ENCODE results near the gene COA1.
"Not testable (repeated sequence)": the region's sequence is repeated elsewhere in the genome, so short reads cannot be mapped to it uniquely, and the experiment has no call there.

The COA1 gene

DNA sequence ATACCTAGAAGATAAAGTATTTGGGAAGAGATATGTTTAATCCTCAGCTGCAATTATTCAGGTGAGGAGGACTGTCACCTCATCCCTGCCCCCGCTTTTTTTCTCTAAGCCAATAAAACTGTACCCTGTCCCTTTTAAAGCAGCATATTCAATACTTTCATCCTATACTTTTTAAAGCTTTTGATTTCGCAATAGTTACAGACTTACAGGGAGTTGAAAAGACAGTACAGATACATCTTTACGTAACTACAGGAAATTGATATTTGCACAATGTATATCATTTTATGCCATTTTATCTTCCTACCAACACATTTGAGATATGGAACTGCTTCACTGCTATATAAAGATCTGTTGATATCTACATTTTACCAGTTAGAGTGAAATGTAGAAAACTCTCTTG lies 98.8 kb downstream of the COA1 start:
- no peak overlapping the region for H3K9ac ChIP-seq (ENCODE audit: low read length)
- H3K36me3 ChIP-seq (ENCODE audit: control insufficient read depth, low read depth, low read length), result peaks cover 44% of the 10 kb centered on the region
- H3K9me3 ChIP-seq (ENCODE audit: control insufficient read depth, low read depth, low read length), result no peaks in the 10 kb centered on the region
- no peak overlapping the region for H3K4me3 ChIP-seq (ENCODE audit: low read length)
- no peaks in the 10 kb centered on the region for H3K27me3 ChIP-seq (ENCODE audit: control insufficient read depth, insufficient read depth, low read length)
- no peak overlapping the region for H3K27ac ChIP-seq (ENCODE audit: low read length)
- peaks cover 2% of the 10 kb centered on the region for H3K4me1 ChIP-seq (ENCODE audit: control insufficient read depth, low read depth, low read length)

- peaks cover 6% of the 10 kb centered on the region for H3K4me1 ChIP-seq (ENCODE audit: control insufficient read depth, low read depth, low read length)
- no peaks in the 10 kb centered on the region for H3K27me3 ChIP-seq (ENCODE audit: control insufficient read depth, insufficient read depth, low read length)
- no peak overlapping the region for H3K4me3 ChIP-seq (ENCODE audit: low read length)
- H3K27ac ChIP-seq (ENCODE audit: low read length), result no peak overlapping the region
- peaks cover 44% of the 10 kb centered on the region for H3K36me3 ChIP-seq (ENCODE audit: control insufficient read depth, low read depth, low read length)
- no peak overlapping the region for H3K9ac ChIP-seq (ENCODE audit: low read length)
- H3K9me3 ChIP-seq (ENCODE audit: control insufficient read depth, low read depth, low read length), result no peaks in the 10 kb centered on the region
These were observed 99.5 kb downstream of the COA1 start for GRCh38 chr7:43629857-43630256.

DNA sequence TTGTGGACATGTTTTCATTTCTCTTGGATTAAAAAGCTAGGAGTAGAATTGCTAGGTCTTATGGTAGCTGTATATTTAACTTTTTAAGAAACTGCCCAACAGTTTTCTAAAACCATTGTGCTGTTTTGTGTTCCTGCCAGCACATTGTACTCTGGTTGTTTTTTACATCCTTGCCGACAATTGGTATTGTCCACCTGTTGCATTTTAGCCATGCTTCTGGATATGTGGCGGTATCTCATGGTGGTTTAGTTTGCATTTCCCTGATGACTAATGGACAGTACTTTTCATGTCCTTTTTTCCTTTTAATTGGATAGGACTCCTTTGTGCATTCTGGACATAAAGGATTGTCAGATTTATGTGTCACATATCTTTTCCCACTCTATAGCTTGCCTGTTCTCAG lies 100.9 kb downstream of the COA1 start:
- Histone ChIP-seq H3K9me3 (ENCODE audit: control insufficient read depth, low read depth, low read length) (no peaks in the 10 kb centered on the region), H3K36me3 (ENCODE audit: control insufficient read depth, low read depth, low read length) (peaks cover 52% of the 10 kb centered on the region), H3K4me1 (ENCODE audit: control insufficient read depth, low read depth, low read length) (peaks cover 6% of the 10 kb centered on the region), H3K4me3 (ENCODE audit: low read length) (no peak overlapping the region), H3K9ac (ENCODE audit: low read length) (no peak overlapping the region), H3K27me3 (ENCODE audit: control insufficient read depth, insufficient read depth, low read length) (no peaks in the 10 kb centered on the region), H3K27ac (ENCODE audit: low read length) (no peak overlapping the region)

GRCh38 chr7:43627798-43628197 lies 101.5 kb downstream of the COA1 start:
- H3K27ac ChIP-seq (ENCODE audit: low read length), result not testable (repeated sequence)

DNA sequence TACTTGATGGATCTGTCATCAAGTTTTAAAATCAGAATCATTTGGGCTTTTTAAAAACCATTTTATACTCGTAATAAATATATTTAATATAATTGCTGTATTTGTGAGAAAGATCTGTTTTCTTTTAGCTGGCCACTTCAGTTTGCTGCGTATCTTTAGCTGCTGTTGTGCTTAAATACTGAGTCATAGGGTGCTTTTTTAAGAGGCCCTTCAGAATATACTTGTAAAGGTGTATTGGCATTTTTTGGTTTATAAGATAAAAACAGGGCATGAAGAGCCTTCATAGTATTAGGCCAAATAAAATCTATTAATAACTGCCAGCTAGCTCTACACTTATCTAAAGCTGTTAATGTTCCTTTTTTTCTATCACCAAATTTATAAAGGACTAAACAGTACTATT lies 102.6 kb downstream of the COA1 start:
- Histone ChIP-seq H3K4me1 (ENCODE audit: control insufficient read depth, low read depth, low read length) (peaks cover 6% of the 10 kb centered on the region), H3K27ac (ENCODE audit: low read length) (no peak overlapping the region), H3K36me3 (ENCODE audit: control insufficient read depth, low read depth, low read length) (peaks cover 40% of the 10 kb centered on the region)

More at GRCh38 chr7:43627798-43628197, 101.5 kb downstream of the COA1 start:
- peaks cover 46% of the 10 kb centered on the region for H3K36me3 ChIP-seq (ENCODE audit: control insufficient read depth, low read depth, low read length)
- not testable (repeated sequence) for H3K27me3 ChIP-seq (ENCODE audit: control insufficient read depth, insufficient read depth, low read length); H3K9ac ChIP-seq (ENCODE audit: low read length); H3K4me1 ChIP-seq (ENCODE audit: control insufficient read depth, low read depth, low read length); H3K4me3 ChIP-seq (ENCODE audit: low read length); H3K9me3 ChIP-seq (ENCODE audit: control insufficient read depth, low read depth, low read length)

GRCh38 chr7:43625980-43626379 lies 103.3 kb downstream of the COA1 start:
- Histone ChIP-seq H3K27ac (ENCODE audit: low read length) (no peak overlapping the region), H3K9ac (ENCODE audit: low read length) (no peak overlapping the region), H3K36me3 (ENCODE audit: control insufficient read depth, low read depth, low read length) (peaks cover 35% of the 10 kb centered on the region), H3K4me1 (ENCODE audit: control insufficient read depth, low read depth, low read length) (peaks cover 6% of the 10 kb centered on the region), H3K27me3 (ENCODE audit: control insufficient read depth, insufficient read depth, low read length) (no peaks in the 10 kb centered on the region), H3K4me3 (ENCODE audit: low read length) (no peak overlapping the region), H3K9me3 (ENCODE audit: control insufficient read depth, low read depth, low read length) (no peaks in the 10 kb centered on the region)

More for the DNA sequence above, 102.6 kb downstream of the COA1 start:
- H3K9ac ChIP-seq (ENCODE audit: low read length), result no peak overlapping the region
- H3K4me3 ChIP-seq (ENCODE audit: low read length), result no peak overlapping the region
- H3K27me3 ChIP-seq (ENCODE audit: control insufficient read depth, insufficient read depth, low read length), result no peaks in the 10 kb centered on the region
- H3K9me3 ChIP-seq (ENCODE audit: control insufficient read depth, low read depth, low read length), result no peaks in the 10 kb centered on the region

DNA sequence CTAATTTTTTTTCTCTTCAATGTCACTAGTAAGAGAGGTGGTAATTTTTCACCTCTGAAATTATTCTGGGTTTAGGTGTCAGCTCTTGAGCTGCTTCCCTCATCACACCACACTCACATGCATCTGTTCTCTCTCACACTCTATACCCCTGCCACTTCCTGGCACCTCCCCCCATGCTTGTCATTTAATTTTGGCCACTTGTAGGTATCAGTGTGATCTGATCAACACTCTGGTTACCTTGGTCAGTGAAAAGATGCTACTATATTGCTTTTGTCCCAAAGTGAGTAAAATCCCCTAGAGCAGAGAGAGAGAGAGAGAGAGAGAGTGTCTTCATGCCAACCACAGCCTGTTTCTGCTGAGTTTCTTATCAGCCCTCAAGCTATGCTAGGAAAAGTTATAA lies 103.9 kb downstream of the COA1 start:
- Histone ChIP-seq H3K4me1 (ENCODE audit: control insufficient read depth, low read depth, low read length) (peaks cover 6% of the 10 kb centered on the region), H3K36me3 (ENCODE audit: control insufficient read depth, low read depth, low read length) (peaks cover 29% of the 10 kb centered on the region), H3K9me3 (ENCODE audit: control insufficient read depth, low read depth, low read length) (no peaks in the 10 kb centered on the region), H3K27me3 (ENCODE audit: control insufficient read depth, insufficient read depth, low read length) (no peaks in the 10 kb centered on the region), H3K9ac (ENCODE audit: low read length) (no peak overlapping the region), H3K27ac (ENCODE audit: low read length) (no peak overlapping the region), H3K4me3 (ENCODE audit: low read length) (no peak overlapping the region)

GRCh38 chr7:43624156-43624555 lies 105.2 kb downstream of the COA1 start:
- Histone ChIP-seq H3K4me1 (ENCODE audit: control insufficient read depth, low read depth, low read length) (peaks cover 6% of the 10 kb centered on the region), H3K27ac (ENCODE audit: low read length) (no peak overlapping the region), H3K27me3 (ENCODE audit: control insufficient read depth, insufficient read depth, low read length) (no peaks in the 10 kb centered on the region), H3K9ac (ENCODE audit: low read length) (no peak overlapping the region), H3K36me3 (ENCODE audit: control insufficient read depth, low read depth, low read length) (peaks cover 24% of the 10 kb centered on the region), H3K9me3 (ENCODE audit: control insufficient read depth, low read depth, low read length) (no peaks in the 10 kb centered on the region), H3K4me3 (ENCODE audit: low read length) (no peak overlapping the region)

GRCh38 chr7:43621729-43622448 lies 107.4 kb downstream of the COA1 start:
- Histone ChIP-seq H3K4me1 (ENCODE audit: control insufficient read depth, low read depth, low read length) (peaks cover 6% of the 10 kb centered on the region), H3K4me3 (ENCODE audit: low read length) (no peak overlapping the region), H3K27me3 (ENCODE audit: control insufficient read depth, insufficient read depth, low read length) (no peaks in the 10 kb centered on the region), H3K36me3 (ENCODE audit: control insufficient read depth, low read depth, low read length) (peaks cover 20% of the 10 kb centered on the region), H3K9me3 (ENCODE audit: control insufficient read depth, low read depth, low read length) (no peaks in the 10 kb centered on the region), H3K9ac (ENCODE audit: low read length) (no peak overlapping the region), H3K27ac (ENCODE audit: low read length) (no peak overlapping the region)

DNA sequence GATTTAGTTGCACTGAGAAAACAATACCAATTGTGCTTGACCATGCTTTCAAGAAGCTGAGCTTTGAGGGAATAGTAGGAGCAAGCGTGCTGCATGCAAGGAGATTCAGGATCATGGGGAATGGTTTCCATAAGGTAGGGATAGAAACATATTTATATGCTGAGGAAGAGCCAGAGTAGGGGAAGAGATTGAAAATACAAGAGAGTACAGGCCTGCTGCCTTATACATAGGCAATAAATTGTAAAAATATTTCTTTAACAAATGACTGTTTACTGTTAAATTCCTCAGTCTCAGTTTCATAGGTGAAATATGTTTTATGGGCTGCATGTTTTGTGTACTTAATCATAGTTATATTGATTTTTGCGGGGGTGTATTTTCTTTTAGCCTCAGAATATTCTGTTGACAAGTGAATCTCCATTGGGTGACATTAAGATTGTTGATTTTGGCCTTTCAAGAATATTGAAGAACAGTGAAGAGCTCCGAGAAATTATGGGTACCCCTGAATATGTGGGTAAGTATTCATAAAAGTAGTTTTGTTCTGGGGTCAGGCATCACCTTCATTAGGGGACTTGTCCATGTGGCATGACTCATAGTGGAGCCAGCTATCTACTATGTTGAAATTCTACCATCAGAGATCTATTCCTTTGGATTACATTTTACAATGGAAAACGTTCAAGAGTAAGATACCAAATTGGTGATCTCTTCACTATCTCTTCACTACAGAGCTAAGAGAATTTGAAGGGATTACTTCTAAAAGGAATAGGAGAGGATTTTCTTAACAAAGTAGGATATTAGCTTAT lies 109.9 kb downstream of the COA1 start:
- Histone ChIP-seq H3K36me3 (ENCODE audit: control insufficient read depth, low read depth, low read length) (peaks cover 8% of the 10 kb centered on the region), H3K9me3 (ENCODE audit: control insufficient read depth, low read depth, low read length) (no peaks in the 10 kb centered on the region), H3K4me3 (ENCODE audit: low read length) (no peak overlapping the region), H3K27ac (ENCODE audit: low read length) (no peak overlapping the region), H3K27me3 (ENCODE audit: control insufficient read depth, insufficient read depth, low read length) (no peaks in the 10 kb centered on the region), H3K4me1 (ENCODE audit: control insufficient read depth, low read depth, low read length) (no peaks in the 10 kb centered on the region), H3K9ac (ENCODE audit: low read length) (no peak overlapping the region)

DNA sequence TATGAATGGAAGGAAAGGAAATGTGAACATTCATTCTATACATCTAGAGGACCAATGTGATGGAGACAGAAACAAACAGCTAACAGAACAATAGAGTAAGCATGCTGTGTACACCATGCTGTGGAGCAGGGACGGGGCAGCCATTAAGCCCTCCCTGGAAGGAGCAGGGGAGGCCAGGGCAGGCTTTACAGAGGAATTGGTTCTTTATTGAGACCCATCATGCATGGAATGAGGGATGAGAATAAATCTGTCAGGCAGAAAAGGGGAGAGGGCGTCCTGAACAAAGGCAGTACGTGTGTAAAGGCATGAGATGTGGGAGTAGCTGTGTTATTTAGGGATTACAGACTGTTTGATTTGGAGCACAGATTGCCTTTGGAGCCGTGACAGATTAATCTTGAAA lies 111.2 kb downstream of the COA1 start:
- peaks cover 3% of the 10 kb centered on the region for H3K36me3 ChIP-seq (ENCODE audit: control insufficient read depth, low read depth, low read length)
- no peak overlapping the region for H3K4me3 ChIP-seq (ENCODE audit: low read length)
- H3K4me1 ChIP-seq (ENCODE audit: control insufficient read depth, low read depth, low read length), result no peaks in the 10 kb centered on the region
- H3K9ac ChIP-seq (ENCODE audit: low read length), result no peak overlapping the region
- no peak overlapping the region for H3K27ac ChIP-seq (ENCODE audit: low read length)
- H3K27me3 ChIP-seq (ENCODE audit: control insufficient read depth, insufficient read depth, low read length), result no peaks in the 10 kb centered on the region
- no peaks in the 10 kb centered on the region for H3K9me3 ChIP-seq (ENCODE audit: control insufficient read depth, low read depth, low read length)

DNA sequence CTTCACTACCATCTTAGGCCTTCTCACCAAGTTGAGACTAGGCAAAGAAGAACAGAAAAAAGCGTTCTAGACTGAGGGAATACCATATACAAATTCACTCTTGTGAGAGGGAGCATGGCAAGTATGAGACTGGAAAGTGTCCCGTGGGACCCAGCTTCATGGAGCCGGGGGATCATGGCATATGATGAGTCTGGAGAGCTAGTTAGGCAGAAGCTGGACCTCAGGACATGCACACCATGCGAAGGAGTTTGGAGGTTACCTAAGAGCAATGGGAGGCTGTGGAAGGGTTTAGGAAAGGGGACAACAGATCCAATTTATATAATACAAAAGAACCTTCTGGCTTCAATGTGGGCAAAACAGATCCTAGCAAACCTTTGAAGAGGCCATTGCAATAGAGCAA lies 112.3 kb downstream of the COA1 start:
- Histone ChIP-seq H3K9ac (ENCODE audit: low read length) (no peak overlapping the region), H3K9me3 (ENCODE audit: control insufficient read depth, low read depth, low read length) (no peaks in the 10 kb centered on the region), H3K27ac (ENCODE audit: low read length) (no peak overlapping the region), H3K4me1 (ENCODE audit: control insufficient read depth, low read depth, low read length) (no peaks in the 10 kb centered on the region), H3K27me3 (ENCODE audit: control insufficient read depth, insufficient read depth, low read length) (no peaks in the 10 kb centered on the region), H3K36me3 (ENCODE audit: control insufficient read depth, low read depth, low read length) (peaks cover under 1% of the 10 kb centered on the region), H3K4me3 (ENCODE audit: low read length) (no peak overlapping the region)

Data from iPS-18a (cell line).